ENCODE results near the gene GNA15.

GNA15 gene

DNA sequence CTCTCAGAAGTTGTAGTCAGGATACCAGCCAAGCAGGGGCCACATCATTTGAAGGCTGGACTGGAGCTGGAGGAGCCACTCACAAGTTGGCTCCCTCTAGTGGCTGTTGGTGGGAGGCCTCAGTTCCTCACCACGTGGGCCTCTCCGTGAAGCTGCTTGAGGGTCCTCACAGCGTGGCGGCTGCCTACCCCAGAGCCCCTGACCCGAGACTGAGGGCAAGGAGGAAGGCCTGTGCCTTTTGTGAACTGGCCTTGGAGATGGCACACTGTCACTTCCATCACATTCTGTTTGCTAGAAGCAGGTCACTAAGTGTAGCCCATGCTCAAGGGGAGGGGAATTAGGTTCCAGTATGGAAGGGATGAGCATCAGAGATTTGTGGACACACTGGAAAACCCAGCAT is 27.1 kb upstream of the GNA15 start:
- no peaks in the 10 kb centered on the region for H3K27me3 ChIP-seq (ENCODE audit: low read length)
- no peaks in the 10 kb centered on the region for H3F3A ChIP-seq (ENCODE audit: insufficient read depth)
- H3K9ac ChIP-seq (ENCODE audit: low read length), result no peak overlapping the region
- H3K79me2 ChIP-seq (ENCODE audit: insufficient read depth, low read length), result no peaks in the 10 kb centered on the region
- no peak overlapping the region for H3K4me2 ChIP-seq (ENCODE audit: low read depth, low read length, poor library complexity, severe bottlenecking)
- no peaks in the 10 kb centered on the region for H3K9me3 ChIP-seq (ENCODE audit: insufficient read depth, low read length)
- no peak for TF ChIP-seq EZH2phosphoT487 (conservative IDR thresholded peaks at IDR 0.05; ENCODE audit: low read length)
- TF ChIP-seq, protein P1, sequence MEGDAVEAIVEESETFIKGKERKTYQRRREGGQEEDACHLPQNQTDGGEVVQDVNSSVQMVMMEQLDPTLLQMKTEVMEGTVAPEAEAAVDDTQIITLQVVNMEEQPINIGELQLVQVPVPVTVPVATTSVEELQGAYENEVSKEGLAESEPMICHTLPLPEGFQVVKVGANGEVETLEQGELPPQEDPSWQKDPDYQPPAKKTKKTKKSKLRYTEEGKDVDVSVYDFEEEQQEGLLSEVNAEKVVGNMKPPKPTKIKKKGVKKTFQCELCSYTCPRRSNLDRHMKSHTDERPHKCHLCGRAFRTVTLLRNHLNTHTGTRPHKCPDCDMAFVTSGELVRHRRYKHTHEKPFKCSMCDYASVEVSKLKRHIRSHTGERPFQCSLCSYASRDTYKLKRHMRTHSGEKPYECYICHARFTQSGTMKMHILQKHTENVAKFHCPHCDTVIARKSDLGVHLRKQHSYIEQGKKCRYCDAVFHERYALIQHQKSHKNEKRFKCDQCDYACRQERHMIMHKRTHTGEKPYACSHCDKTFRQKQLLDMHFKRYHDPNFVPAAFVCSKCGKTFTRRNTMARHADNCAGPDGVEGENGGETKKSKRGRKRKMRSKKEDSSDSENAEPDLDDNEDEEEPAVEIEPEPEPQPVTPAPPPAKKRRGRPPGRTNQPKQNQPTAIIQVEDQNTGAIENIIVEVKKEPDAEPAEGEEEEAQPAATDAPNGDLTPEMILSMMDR (IDR thresholded peaks at IDR 0.05; ENCODE audit: insufficient read depth, low read length, poor library complexity, severe bottlenecking), result peak; percentile 81
- H2AFZ ChIP-seq (ENCODE audit: low read depth, low read length, severe bottlenecking), result no peak overlapping the region
- H3K27ac ChIP-seq (ENCODE audit: low read depth, low read length), result no peak overlapping the region
- no peaks in the 10 kb centered on the region for H3K9me2 ChIP-seq (replicated peaks; ENCODE audit: insufficient read depth, low read length)
- no peaks in the 10 kb centered on the region for H4K20me1 ChIP-seq (ENCODE audit: low read depth, low read length)
- H3K36me3 ChIP-seq (ENCODE audit: low read length), result no peaks in the 10 kb centered on the region
- no peak overlapping the region for H3K4me3 ChIP-seq (ENCODE audit: insufficient read depth, low read length, poor library complexity, severe bottlenecking)

DNA sequence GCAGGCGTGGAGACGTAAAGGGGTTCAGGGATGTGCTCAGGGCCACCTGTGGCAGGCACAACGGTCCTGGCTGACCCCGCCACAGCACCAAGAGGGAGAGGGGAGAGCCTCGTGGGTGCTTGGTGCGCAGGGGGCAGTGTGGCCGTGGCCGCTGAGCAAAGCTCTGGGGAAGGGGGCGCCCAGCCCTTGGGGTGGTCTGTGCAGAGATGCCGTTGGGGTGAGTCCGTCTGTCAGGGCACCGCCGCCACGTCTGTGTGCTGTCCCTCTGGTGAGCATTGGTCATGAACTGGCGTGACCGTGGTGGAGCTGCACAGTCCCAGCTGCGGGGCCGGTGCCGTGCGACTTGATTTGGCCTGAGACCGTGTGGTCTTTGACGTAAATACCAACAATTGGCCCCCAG is 26.3 kb upstream of the GNA15 start:
- Histone ChIP-seq H3K79me2 (ENCODE audit: insufficient read depth, low read length) (no peaks in the 10 kb centered on the region), H3K36me3 (ENCODE audit: low read length) (no peaks in the 10 kb centered on the region), H3K4me2 (ENCODE audit: low read depth, low read length, poor library complexity, severe bottlenecking) (no peak overlapping the region), H4K20me1 (ENCODE audit: low read depth, low read length) (no peaks in the 10 kb centered on the region), H3K27ac (ENCODE audit: low read depth, low read length) (no peak overlapping the region), H2AFZ (ENCODE audit: low read depth, low read length, severe bottlenecking) (no peak overlapping the region), H3F3A (ENCODE audit: insufficient read depth) (no peaks in the 10 kb centered on the region), H3K27me3 (ENCODE audit: low read length) (no peaks in the 10 kb centered on the region), H3K4me3 (ENCODE audit: insufficient read depth, low read length, poor library complexity, severe bottlenecking) (no peak overlapping the region), H3K9me2 (replicated peaks; ENCODE audit: insufficient read depth, low read length) (no peaks in the 10 kb centered on the region), H3K9ac (ENCODE audit: low read length) (no peak overlapping the region), H3K9me3 (ENCODE audit: insufficient read depth, low read length) (no peaks in the 10 kb centered on the region)
- TF ChIP-seq, protein P1 (IDR thresholded peaks at IDR 0.05; ENCODE audit: insufficient read depth, low read length, poor library complexity, severe bottlenecking), result no peak
- TF ChIP-seq EZH2phosphoT487 (conservative IDR thresholded peaks at IDR 0.05; ENCODE audit: low read length), result no peak

DNA sequence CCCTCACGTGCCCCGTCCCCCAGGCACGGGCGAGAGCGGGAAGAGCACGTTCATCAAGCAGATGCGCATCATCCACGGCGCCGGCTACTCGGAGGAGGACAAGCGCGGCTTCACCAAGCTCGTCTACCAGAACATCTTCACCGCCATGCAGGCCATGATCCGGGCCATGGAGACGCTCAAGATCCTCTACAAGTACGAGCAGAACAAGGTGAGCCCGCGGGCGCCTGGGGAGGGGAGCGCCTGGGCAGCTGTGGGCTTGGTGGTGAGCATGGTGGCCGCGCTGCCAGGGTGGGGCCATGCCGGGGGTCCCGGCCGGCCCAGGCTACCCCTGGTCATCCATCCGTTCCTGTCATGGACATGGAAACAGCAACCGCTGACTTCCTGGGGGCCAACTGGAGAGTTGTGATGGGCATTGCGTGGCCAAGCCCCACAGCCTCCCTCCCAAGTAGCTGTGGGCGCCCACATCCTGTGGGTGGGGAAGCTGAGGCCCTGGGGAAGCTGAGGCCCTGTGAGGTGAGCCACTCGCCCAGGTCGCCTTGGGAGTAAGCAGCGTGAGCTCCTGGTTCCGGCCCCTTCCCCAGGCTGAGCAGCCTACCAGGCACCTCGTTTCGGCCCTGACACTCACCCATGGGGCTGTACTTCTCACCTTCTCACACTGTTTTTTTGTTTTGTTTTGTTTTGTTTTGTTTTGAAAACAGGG is 25.6 kb upstream of the GNA15 start:
- no peaks in the 10 kb centered on the region for H3K27me3 ChIP-seq (ENCODE audit: low read length)
- no peaks in the 10 kb centered on the region for H4K20me1 ChIP-seq (ENCODE audit: low read depth, low read length)
- no peak overlapping the region for H3K9ac ChIP-seq (ENCODE audit: low read length)
- H3F3A ChIP-seq (ENCODE audit: insufficient read depth), result no peaks in the 10 kb centered on the region
- H3K9me2 ChIP-seq (replicated peaks; ENCODE audit: insufficient read depth, low read length), result no peaks in the 10 kb centered on the region
- H3K4me2 ChIP-seq (ENCODE audit: low read depth, low read length, poor library complexity, severe bottlenecking), result no peak overlapping the region
- no peaks in the 10 kb centered on the region for H3K36me3 ChIP-seq (ENCODE audit: low read length)
- TF ChIP-seq, protein P1 (IDR thresholded peaks at IDR 0.05; ENCODE audit: insufficient read depth, low read length, poor library complexity, severe bottlenecking), result no peak
- TF ChIP-seq EZH2phosphoT487 (conservative IDR thresholded peaks at IDR 0.05; ENCODE audit: low read length), result no peak
- no peaks in the 10 kb centered on the region for H3K79me2 ChIP-seq (ENCODE audit: insufficient read depth, low read length)
- H3K9me3 ChIP-seq (ENCODE audit: insufficient read depth, low read length), result no peaks in the 10 kb centered on the region
- H3K27ac ChIP-seq (ENCODE audit: low read depth, low read length), result no peak overlapping the region
- H3K4me3 ChIP-seq (ENCODE audit: insufficient read depth, low read length, poor library complexity, severe bottlenecking), result no peak overlapping the region
- no peak overlapping the region for H2AFZ ChIP-seq (ENCODE audit: low read depth, low read length, severe bottlenecking)
